MG63 (cell line): Measurements from ENCODE around the gene PSMD11. TPM values are rescaled to one million over a fixed set of nuclear protein-coding genes. Genes with fewer than 3 reads are reported as not detected.
"Not testable (repeated sequence)": the region's sequence is repeated elsewhere in the genome, so short reads cannot be mapped to it uniquely, and the experiment has no call there.

Source experiments
- DNase-seq: peaks from one replicate; pipeline ENCODE4 v3.0.0-alpha.2; 2020
- H3K27me3 ChIP-seq: fragments of 250-450 bp; sonication (Bioruptor Pico); 2 replicates; pipeline ENCODE4 v1.5.1; 2020; ENCODE audit warnings: mild to moderate bottlenecking, moderate library complexity
- H3K36me3 ChIP-seq: fragments of 250-450 bp; sonication (Bioruptor Pico); 2 replicates; pipeline ENCODE4 v1.5.1; 2020; ENCODE audit warnings: mild to moderate bottlenecking, moderate library complexity
- H3K4me3 ChIP-seq: fragments of 250-450 bp; sonication (Bioruptor Pico); 2 replicates; pipeline ENCODE4 v1.5.1; 2020; ENCODE audit warnings: mild to moderate bottlenecking, moderate library complexity
- H3K9me3 ChIP-seq: fragments of 250-450 bp; sonication (Bioruptor Pico); 2 replicates; pipeline ENCODE4 v1.5.1; 2020; ENCODE audit warnings: mild to moderate bottlenecking, moderate library complexity
- total RNA-seq: library from RNA; depleted of rRNA; stranded (reverse); fragments of >200 nt; shearing (Covaris generic); gene quantifications from 2 replicates; pipeline ENCODE4 v1.2.3, GENCODE V29; 2014; ENCODE audit warnings: low replicate concordance

PSMD11 gene
- total RNA-seq, 1 experiment from 2014 or later, result 110 TPM

DNA sequence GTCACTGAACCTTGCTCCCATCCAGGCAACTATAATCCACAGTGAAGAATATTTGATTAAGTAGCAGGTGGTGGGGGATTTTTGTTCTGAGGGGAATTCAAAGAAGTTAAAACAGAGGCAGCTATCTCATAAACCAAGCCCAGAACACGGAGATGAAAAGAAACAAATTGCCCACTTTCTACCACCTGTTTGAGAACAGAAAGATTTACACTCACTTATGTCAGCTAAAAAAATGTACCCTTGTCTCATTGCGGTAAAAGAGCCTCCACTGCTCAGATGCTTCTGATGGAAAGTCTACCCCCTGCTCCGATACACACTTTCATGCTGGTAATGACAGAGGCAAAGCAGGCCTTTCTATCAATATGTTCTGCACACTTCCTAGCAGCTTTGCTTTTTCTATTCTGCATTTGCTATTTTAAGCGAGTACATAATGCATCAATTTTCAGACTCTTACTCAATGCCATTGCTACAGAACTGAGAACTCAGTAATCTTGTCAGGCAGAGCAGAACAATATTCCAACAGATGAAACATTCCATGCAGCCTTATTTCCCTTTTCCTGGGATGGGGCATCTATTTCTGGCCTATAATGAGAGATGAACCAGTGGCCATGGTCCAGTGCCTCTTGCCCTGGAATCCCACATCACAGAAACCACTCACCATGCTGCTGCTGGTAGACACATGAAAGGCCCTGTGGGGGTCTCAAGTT lies 71.5 kb downstream of the PSMD11 start:
- Histone ChIP-seq H3K36me3 (no peaks in the 10 kb centered on the region), H3K27me3 (no peaks in the 10 kb centered on the region; the same call in 1 of the 2 replicates), H3K4me3 (no peak overlapping the region), H3K9me3 (no peaks in the 10 kb centered on the region)
- no peak for DNase-seq

DNA sequence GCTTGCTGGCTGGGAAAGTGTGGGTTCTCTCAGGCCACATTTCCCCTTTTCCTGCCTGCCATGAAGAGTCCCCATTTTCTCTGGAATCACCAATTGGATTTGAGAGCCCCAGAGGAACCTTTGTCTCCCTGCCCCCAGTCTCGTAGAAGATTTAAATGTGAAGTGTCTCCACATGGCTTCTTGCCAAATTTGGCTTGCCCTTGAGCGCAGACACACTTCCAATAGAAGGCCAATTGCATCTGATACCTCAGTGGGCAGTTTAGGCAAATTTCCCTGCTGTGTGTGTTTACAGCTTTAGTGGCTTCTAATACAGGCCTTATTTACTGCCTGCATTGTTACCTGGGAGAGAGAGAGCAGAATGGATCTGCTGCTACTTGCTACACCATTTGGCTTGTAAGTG lies 72.1 kb downstream of the PSMD11 start:
- no peak for DNase-seq
- Histone ChIP-seq H3K36me3 (no peaks in the 10 kb centered on the region), H3K9me3 (no peaks in the 10 kb centered on the region), H3K27me3 (no peaks in the 10 kb centered on the region; the same call in 1 of the 2 replicates), H3K4me3 (no peak overlapping the region)

DNA sequence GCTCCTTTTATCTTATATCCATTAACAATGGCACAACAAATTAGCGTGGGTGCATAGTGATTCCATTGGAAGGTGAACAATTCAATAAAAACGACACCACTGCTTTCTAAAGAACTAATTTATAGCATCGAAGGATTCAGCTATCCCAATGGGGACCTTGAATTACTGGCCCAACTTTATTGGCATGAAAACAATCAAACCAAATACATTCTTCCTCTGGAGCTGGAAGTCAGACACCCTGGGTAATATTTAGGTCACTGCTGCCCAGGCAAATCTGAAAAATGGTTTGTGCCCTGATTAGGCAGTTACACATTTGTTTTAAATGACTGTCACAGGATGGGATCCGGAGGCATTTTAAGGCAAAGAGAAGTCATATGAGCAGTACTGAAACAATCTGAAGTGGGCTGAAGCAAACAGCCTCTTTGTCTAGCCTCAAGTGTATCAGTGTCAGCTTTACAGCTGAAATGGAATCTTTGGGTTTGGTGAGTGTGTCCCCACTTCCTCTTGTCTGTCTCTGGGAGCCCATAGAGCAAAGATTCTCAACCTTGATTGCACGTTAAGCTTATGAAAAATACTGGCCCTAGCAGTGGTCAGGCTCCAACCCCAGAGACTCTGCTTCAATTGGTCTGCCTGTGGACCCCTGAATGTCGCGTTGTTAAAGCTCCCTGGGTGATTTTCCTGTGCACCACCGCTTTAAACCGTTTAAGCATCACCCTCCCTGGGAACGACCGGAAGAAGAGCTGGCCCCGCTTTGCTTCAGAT lies 72.8 kb downstream of the PSMD11 start:
- no peaks in the 10 kb centered on the region for H3K9me3 ChIP-seq
- no peak overlapping the region for H3K4me3 ChIP-seq
- H3K36me3 ChIP-seq, result no peaks in the 10 kb centered on the region
- no peak for DNase-seq
- no peaks in the 10 kb centered on the region; the same call in 1 of the 2 replicates for H3K27me3 ChIP-seq

DNA sequence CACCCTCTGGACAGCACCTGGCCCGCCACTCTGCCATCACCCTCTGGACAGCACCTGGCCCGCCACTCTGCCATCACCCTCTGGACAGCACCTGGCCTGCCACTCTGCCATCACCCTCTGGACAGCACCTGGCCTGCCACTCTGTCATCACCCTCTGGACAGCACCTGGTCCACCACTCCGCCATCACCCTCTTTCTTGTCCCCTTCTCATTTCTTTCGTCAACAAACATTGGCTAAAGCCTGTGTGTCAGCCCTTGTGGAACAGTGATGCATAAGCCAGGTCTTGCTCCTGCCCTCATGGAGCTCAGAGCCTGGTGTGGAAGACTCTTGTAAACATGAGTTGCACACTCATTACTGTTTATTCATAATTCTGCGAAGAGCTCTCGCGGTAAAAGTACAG lies 73.7 kb downstream of the PSMD11 start:
- DNase-seq, result no peak
- Histone ChIP-seq H3K9me3 (no peaks in the 10 kb centered on the region), H3K27me3 (no peaks in the 10 kb centered on the region; the same call in 1 of the 2 replicates), H3K36me3 (no peaks in the 10 kb centered on the region), H3K4me3 (no peak overlapping the region)

DNA sequence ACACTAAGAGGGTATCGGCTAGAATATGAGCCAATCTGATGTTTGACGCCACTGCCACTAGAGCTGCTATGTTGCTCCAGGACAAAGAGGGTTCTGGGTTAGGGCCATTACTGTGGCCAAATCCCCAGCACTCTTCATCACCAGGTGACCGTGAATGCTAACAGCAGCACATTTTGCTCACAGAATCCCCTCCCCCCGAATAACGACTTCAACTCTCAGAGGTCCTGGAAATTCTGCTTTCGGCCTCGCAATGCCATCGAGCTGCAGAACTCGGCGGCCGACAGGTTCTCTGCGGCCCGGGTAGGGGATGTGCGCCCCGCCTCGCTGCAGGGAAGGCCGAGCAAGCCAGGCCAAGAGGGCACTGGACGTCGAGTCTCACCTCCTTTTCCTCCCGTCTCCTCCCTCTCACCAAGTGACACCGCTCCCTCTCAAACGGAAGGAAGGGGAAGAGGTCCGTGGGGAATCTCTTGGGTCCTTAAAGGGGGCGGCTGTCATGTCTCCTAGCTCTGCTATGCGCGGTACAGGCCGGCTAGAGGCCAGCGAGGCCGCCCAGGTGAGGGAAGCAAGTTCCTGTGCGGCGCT lies 74.4 kb downstream of the PSMD11 start:
- Histone ChIP-seq H3K4me3 (peak overlapping the region; percentile 41), H3K9me3 (no peaks in the 10 kb centered on the region), H3K27me3 (no peaks in the 10 kb centered on the region; the same call in 1 of the 2 replicates), H3K36me3 (no peaks in the 10 kb centered on the region)
- DNase-seq, result no peak

DNA sequence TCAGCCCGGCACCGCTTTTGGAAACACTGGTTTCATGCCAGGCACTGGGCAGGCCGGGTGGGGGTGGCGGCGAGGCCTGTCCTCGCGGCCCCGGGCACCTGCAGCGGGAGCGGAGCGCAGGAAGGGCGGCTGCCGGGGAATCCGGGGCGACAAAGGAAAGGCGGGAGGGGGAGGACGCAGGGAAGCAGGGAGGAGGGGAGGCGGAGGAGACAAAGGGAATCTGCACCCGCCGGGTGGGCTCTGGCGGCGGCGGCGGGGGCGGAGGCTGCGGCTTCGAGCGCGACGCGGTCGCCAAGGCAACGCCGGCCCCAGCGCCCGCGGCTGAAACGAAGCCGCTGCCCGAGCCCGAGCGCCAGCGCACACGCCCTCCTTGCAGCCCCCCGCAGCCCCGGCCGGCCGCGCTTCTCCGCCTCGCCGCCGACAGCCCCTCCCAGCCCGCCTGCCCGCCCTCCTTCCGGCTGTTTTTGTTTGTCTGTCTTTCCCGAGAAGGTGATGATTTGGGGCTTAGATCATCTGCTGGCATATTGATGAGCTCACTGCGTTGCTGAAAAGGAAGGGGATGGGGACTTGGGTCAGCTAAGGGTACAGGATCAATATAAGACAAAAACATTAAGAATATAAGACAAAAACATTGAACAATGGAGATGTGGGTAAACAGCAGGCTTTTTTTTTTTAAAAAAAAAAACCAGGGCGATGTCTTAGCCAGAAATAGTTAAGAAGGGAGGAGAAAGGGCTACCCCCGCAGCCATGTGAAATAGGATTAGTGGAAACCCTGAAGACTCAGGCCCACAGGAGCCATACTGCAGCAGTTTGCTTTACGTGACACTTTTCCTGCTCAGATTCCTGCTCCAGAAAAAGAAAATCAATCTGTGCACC lies 75.2 kb downstream of the PSMD11 start:
- Histone ChIP-seq H3K4me3 (peak overlapping the region; percentile 41), H3K27me3 (no peaks in the 10 kb centered on the region; the same call in 1 of the 2 replicates), H3K9me3 (no peaks in the 10 kb centered on the region), H3K36me3 (no peaks in the 10 kb centered on the region)
- peak; percentile 20 for DNase-seq

DNA sequence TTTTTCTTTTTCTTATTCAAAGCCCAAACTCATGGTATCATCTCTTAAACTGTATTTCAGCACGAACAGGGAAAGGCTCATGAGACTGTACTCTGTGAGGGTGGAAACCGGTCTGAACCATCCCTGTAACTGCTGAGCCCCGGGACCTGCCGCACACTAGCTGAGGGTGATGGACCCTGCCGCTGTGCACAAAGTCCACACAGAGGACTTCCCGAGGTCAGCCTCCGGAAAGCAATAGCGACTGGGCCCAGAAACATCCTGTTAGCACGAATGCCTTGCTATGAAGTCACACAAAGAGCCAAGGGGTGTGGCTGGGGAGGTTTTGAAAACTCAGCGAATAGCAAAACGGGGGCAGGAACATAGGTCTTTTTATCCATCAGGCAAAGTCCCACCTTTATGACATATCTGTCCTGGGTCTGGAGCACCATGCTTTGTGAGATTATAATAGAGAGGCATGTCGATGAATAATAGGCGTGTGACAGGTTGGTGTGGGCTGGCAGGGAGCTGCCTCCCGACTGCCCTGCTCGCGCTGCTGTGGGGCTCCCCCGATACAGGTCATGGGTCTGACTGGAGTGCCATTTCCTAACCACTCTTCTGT lies 75.9 kb downstream of the PSMD11 start:
- Histone ChIP-seq H3K27me3 (no peaks in the 10 kb centered on the region; the same call in 1 of the 2 replicates), H3K36me3 (no peaks in the 10 kb centered on the region), H3K4me3 (no peak overlapping the region), H3K9me3 (no peaks in the 10 kb centered on the region)
- DNase-seq, result no peak

DNA sequence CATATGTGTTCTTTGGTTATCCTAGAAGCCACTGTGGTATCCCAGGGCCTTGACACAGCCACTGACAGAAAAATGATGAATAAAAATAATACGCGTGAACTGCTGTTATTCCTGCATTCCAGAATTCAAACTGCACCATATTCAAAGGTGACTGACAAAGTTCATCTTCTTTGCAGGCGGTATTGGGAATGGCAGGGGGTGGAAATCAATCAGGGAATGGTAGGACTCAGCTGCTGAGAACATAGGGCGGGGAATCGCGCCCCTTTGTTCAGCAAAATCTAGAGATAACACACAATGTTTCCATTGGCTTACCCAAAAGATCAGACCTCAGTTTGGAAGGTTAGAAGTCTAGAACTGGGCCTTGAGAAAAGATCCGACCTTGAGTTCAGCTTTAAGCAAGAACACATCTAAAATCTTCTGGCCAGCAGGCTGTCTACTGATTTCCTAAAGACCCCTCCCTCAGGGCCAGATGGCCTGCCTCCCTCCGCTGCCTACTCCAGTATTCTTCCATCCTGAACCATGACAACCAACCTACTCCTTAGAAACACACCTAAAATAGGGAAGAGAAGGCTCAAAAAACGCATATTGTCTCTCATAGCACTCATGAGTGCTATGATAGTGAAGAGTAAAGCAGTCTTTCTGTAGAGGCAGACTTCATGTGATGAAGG lies 76.6 kb downstream of the PSMD11 start:
- H3K4me3 ChIP-seq, result no peak overlapping the region
- H3K9me3 ChIP-seq, result no peaks in the 10 kb centered on the region
- no peaks in the 10 kb centered on the region for H3K36me3 ChIP-seq
- DNase-seq, result no peak
- no peaks in the 10 kb centered on the region; the same call in 1 of the 2 replicates for H3K27me3 ChIP-seq

DNA sequence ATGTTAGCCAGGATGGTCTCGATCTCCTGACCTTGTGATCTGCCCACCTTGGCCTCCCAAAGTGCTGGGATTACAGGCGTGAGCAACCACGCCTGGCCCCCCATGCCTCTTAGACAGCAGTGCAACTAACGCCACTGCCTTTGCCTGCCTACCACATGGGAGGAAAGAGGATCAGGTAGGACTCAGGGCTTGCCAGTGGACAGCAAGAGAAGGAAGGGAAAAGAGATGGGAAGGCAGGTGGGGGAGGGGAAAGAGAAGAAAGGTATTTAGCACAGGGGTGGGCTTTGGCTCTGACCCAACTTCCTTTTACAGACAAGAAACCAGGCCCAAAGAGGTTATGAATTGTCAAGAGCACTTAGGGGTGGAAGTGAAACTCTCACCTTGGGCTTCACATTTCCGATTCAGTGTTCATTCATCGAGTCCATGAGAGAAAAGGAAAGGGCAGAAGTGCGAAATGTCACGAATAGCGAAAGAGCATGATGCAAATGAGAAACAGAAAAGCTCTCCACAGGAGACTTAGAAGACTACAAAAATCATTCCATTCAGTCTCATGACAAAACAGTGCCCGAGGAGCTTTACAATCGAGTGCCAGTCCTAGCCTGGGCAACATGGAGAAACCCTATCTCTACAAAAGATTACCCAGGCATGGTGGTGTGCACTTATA lies 78.8 kb downstream of the PSMD11 start:
- no peak for DNase-seq
- no peaks in the 10 kb centered on the region for H3K36me3 ChIP-seq
- no peak overlapping the region for H3K4me3 ChIP-seq
- H3K9me3 ChIP-seq, result no peaks in the 10 kb centered on the region
- no peaks in the 10 kb centered on the region; the same call in none of the 2 replicates for H3K27me3 ChIP-seq

DNA sequence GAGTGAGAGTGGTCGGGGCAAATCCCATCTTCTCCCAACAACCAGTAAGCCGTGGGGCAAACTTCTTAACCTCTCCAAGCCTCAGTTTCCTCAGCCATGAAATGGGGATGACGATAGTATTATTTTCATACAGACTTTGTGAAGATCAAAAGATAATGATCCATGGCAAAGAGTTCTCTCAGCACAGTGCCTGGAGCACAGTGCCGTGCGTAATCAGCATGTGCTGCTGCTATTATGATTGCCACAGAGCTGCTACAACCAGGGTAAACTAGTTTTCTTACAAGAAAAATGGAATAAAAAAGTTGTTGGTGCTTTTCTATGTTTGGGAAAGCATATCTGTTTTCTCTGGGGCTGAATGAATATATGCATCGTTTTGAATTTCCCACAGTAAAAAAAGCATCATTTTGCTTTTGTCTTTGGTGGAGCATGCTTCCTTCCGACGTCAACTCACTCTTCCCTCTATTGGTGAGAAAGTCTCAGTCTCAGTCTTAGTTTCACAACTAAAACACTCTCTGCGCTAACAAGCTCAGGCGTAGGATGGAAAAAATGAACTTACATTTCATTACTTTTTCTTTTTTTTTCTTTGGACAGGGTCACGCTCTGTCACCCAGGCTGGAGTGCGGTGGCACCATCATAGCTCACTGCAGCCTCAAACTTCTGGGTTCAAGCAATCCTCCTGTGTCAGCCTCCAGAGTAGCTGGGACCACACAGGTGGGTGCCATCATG lies 79.7 kb downstream of the PSMD11 start:
- no peaks in the 10 kb centered on the region for H3K9me3 ChIP-seq
- DNase-seq, result no peak

DNA sequence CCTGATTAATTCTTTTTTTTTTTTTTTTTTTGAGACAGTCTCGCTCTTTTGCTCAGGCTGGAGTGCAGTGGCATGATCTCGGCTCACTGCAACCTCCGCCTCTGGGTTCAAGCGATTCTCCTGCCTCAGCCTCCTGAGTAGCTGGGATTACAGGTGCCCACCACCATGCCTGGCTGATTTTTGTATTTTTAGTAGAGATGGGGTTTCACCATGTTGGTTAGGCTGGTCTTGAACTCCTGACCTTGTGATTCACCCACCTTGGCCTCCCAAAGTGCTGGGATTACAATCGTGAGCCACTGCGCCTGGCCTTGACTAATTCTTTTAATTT lies 80.2 kb downstream of the PSMD11 start:
- not testable (repeated sequence) for DNase-seq, H3K36me3 ChIP-seq, H3K4me3 ChIP-seq

More for the DNA sequence above, 79.7 kb downstream of the PSMD11 start:
- no peaks in the 10 kb centered on the region for H3K36me3 ChIP-seq
- no peaks in the 10 kb centered on the region; the same call in none of the 2 replicates for H3K27me3 ChIP-seq
- H3K4me3 ChIP-seq, result no peak overlapping the region

DNA sequence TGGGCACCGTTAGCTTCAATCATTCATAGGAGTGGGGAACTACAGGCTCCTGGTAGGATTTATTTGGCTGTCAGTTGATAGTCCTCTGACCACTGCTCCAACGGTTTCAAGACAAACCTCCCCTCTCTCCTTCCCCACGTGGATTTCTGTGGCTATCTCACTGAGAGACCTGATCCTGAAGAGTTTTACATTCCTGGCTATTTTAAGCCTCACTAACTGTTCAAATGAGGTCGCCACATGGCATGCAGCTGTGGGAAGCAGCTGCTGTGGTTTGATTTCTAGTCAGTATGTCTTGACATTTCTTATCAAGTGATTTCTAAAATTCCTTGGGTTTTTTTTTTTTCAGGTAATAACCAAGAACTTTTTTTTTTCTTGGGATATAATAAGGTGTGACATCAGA lies 80.8 kb downstream of the PSMD11 start:
- no peak for DNase-seq
- Histone ChIP-seq H3K9me3 (no peaks in the 10 kb centered on the region), H3K4me3 (no peak overlapping the region), H3K36me3 (no peaks in the 10 kb centered on the region), H3K27me3 (no peaks in the 10 kb centered on the region; the same call in 1 of the 2 replicates)

More for the DNA sequence above, 80.2 kb downstream of the PSMD11 start:
- not testable (repeated sequence) for H3K27me3 ChIP-seq, H3K9me3 ChIP-seq

DNA sequence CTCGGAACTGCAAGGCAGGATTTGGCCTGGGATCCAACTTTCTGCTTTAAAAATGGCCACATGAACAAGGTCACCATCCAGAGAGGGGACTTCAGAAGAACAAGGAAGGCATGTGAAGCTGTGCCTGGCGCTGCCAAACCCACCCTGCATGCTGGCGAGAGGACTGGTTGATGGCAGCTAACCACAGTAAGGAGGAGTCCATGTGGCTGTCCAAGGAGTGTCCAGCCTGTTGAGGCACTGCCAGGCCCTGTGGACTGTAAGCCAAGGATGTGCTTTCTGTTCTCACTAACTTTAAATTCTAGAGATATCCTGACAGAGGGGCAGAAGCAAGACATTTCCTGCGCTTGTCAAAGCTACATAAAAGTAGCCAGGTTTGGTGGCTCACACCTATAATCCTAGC lies 82.8 kb downstream of the PSMD11 start:
- no peaks in the 10 kb centered on the region for H3K36me3 ChIP-seq
- no peak for DNase-seq
- H3K27me3 ChIP-seq, result no peaks in the 10 kb centered on the region; the same call in 1 of the 2 replicates
- H3K9me3 ChIP-seq, result no peaks in the 10 kb centered on the region
- no peak overlapping the region for H3K4me3 ChIP-seq

DNA sequence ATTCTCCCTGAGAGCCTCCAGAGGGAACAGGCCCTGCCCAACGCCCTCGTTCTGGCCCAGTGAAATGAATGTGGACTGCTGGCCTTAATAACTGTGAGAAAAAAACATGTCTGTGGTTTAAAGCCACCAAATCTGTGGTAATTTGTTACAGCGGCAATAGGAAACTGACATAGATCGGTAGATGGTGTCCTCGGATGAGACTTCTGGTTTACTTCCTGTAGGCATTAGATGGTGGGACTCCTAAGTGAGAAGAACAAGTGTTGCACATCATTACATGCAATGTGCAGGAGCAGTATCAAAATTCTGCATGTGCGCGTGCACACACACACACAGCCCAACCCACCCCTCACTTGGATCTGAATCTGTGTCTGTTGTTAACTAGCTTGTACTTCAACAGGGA lies 84.5 kb downstream of the PSMD11 start:
- Histone ChIP-seq H3K27me3 (no peaks in the 10 kb centered on the region; the same call in 1 of the 2 replicates), H3K9me3 (no peaks in the 10 kb centered on the region), H3K36me3 (no peaks in the 10 kb centered on the region), H3K4me3 (no peak overlapping the region)
- no peak for DNase-seq

DNA sequence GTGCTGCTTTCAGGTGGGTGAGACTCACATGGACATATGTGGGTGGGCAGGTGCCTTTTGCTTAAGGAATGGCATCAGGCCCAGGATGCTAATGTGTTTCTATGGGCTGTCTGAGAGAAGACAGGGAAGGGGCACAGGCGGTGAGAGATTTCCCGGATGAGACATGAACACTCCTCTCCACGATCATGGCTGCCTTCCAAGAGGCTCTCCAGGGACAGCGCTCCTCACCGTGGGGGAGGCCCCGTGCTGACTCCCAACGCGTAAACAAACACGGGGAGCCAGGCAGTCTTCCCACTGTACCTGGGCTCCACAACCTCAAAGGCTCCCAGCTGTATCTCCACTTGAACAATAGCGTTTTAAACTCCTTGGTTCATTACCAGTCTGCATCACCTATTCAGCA lies 85.3 kb downstream of the PSMD11 start:
- Histone ChIP-seq H3K4me3 (no peak overlapping the region), H3K36me3 (no peaks in the 10 kb centered on the region), H3K27me3 (no peaks in the 10 kb centered on the region; the same call in 1 of the 2 replicates), H3K9me3 (no peaks in the 10 kb centered on the region)
- no peak for DNase-seq
